T-cell (primary cell): Measurements from ENCODE around the gene FALEC. TPM values are rescaled to one million over a fixed set of nuclear protein-coding genes. Genes with fewer than 3 reads are reported as not detected.
"Not testable (repeated sequence)": the region's sequence is repeated elsewhere in the genome, so short reads cannot be mapped to it uniquely, and the experiment has no call there.

ENCODE experiments used
- ATAC-seq, 4 experiments: fragments of 200-7000 bp in 3 of 4; fragments of 150-1000 bp in 1 of 4; cut with Tn5 transposase; replicated peaks in 1 of 4; 1 replicate in 3 of 4; 2 replicates in 1 of 4; pipeline ENCODE4 v1.10.0; 2021; ENCODE audit warnings: moderate library complexity in 3 of 4, mild to moderate bottlenecking in 2 of 4, moderate number of reproducible peaks in 1 of 4
- CTCF ChIA-PET, 2 donors: fragments of 300-600 bp; sonication (Branson Sonifier 250); formaldehyde crosslinking; loops; one replicate each; lab custom pipeline; 2022; ENCODE audit warnings: antibody characterized with exemption in 2 of 2; lab: Charles Lee
- POLR2A ChIA-PET, 2 donors: fragments of 300-600 bp; sonication (Branson Sonifier 250); formaldehyde crosslinking; loops; one replicate each; lab custom pipeline; 2022; ENCODE audit warnings: antibody characterized with exemption in 2 of 2; lab: Charles Lee
- DNase-seq, 35 experiments: peaks; one replicate each; pipeline versions ENCODE4 v3.0.0 to v3.0.0-alpha.2; 2013 to 2023
- H3K27ac ChIP-seq: one replicate; pipeline ENCODE4 v1.5.1; 2013; ENCODE audit warnings: low read length
- H3K27me3 ChIP-seq, 2 experiments: replicated peaks in 1 of 2; 1 replicate in 1 of 2; 2 replicates in 1 of 2; pipeline versions ENCODE4 v1.6.1 to v1.7.0; 2013; ENCODE audit warnings: low read length in 1 of 2, mixed read lengths in 1 of 2; ENCODE audit not compliant: control insufficient read depth in 2 of 2, insufficient read depth in 2 of 2; ENCODE audit errors: extremely low read depth in 1 of 2
- H3K36me3 ChIP-seq, 2 donors: 1 replicate in 1 of 2; 2 replicates in 1 of 2; pipeline versions ENCODE4 v1.6.1 to v1.7.0; 2013; ENCODE audit warnings: low read length in 1 of 2; ENCODE audit not compliant: control insufficient read depth in 2 of 2, insufficient read depth in 1 of 2; ENCODE audit errors: extremely low read depth in 1 of 2
- H3K4me1 ChIP-seq, 2 experiments: 1 replicate in 1 of 2; 2 replicates in 1 of 2; pipeline versions ENCODE4 v1.6.1 to v1.7.0; 2013; ENCODE audit warnings: low read length in 2 of 2, mixed read lengths in 1 of 2; ENCODE audit not compliant: insufficient read depth in 2 of 2, control insufficient read depth in 1 of 2; ENCODE audit errors: extremely low read depth in 1 of 2
- H3K4me3 ChIP-seq, 2 donors: 1 replicate in 1 of 2; 2 replicates in 1 of 2; pipeline versions ENCODE4 v1.5.1 to v1.7.0; 2013; ENCODE audit warnings: mild to moderate bottlenecking in 2 of 2, low read length in 1 of 2, moderate library complexity in 1 of 2; ENCODE audit not compliant: control insufficient read depth in 1 of 2; ENCODE audit errors: extremely low read depth in 1 of 2
- H3K9me3 ChIP-seq: 2 replicates; pipeline ENCODE4 v1.7.0; 2013
- H3K27ac Mint-ChIP-seq, 2 donors: one replicate each; pipeline ENCODE4 v1.8.0; 2020 to 2021; ENCODE audit warnings: mild to moderate bottlenecking in 2 of 2, mixed read lengths in 2 of 2
- H3K27me3 Mint-ChIP-seq, 2 donors: one replicate each; pipeline ENCODE4 v1.8.0; 2021 to 2022; ENCODE audit warnings: mixed read lengths in 2 of 2
- H3K36me3 Mint-ChIP-seq: one replicate; pipeline ENCODE4 v1.8.0; 2021; ENCODE audit warnings: mixed read lengths
- H3K4me1 Mint-ChIP-seq, 3 donors: one replicate each; pipeline ENCODE4 v1.8.0; 2020 to 2022; ENCODE audit warnings: mixed read lengths in 3 of 3, mild to moderate bottlenecking in 1 of 3
- H3K4me3 Mint-ChIP-seq, 3 donors: one replicate each; pipeline ENCODE4 v1.8.0; 2020 to 2022; ENCODE audit warnings: mild to moderate bottlenecking in 3 of 3, mixed read lengths in 3 of 3, moderate library complexity in 3 of 3
- H3K9me3 Mint-ChIP-seq, 3 donors: one replicate each; pipeline ENCODE4 v1.8.0; 2020 to 2022; ENCODE audit warnings: mixed read lengths in 3 of 3
- WGBS: methylation state at CpG from one replicate; pipeline ENCODE4 v1.1.5; 2013; ENCODE audit warnings: missing lambda C conversion rate; ENCODE audit not compliant: insufficient coverage; 5-methylcytosine and 5-hydroxymethylcytosine counted together
- total RNA-seq, 35 experiments: library from RNA in 6 of 35; stranded (reverse) in 6 of 35; fragments of 120-200 nt in 1 of 35; gene quantifications; one replicate each; pipeline versions ENCODE4 v1.2.1 to v1.2.4 and lab custom pipeline; 2013 to 2026

The FALEC gene
- total RNA-seq, 5 donors from 2014 or later (not counting 1 experiment from before 2014, with no cell fraction given) = 0.49 to 0.85 (median 0.73) TPM; not detected in 2

DNA sequence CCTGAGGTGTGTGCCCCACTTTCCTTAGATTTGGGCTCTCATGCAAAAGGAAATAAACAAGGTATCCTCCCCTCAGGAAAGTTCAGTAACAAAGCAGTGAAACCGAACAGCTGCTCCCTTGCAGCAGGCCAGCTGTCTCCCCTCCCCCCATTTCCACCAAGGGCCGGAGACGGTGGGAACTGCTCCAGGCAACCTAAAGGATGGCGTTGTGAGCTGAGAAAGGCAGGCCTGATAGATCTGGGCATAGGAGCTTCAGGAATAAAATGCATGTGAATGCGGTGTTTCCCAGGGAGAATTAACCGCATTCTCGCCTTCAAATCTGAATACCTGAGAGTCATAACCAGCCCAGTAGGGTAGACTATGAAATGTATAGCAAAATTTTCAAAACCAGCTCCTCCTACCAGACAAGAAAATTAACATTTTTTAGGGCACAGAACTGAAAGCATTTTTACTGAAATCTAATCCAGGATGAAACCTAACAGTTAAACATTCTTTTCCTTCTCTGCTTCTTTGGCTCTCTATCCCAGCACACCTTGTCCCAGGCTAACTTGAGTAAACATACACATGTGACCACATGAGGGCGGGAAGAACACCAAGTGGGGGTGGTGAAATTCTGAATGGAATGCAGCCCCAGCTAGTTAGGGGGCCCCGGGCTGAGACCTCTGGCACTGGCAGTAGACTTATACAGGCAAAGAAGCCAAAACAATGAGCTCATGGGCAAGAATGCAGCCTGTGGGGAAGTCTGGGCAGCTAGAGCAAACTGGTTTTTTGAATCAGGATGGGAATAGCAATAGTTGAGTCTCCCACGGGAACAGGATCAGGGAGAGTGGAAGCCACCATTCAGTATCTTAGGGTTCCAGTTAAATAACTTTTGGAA is 52.4 kb downstream of the FALEC start:
- POLR2A ChIA-PET = interaction anchor here (0.6 to 2.3 kb wide), 13 partner anchors 9 to 408 kb away, joined by 3 to 26 read pairs (median 4); partner anchors contain the start of genes MCL1 (in 2 of the 2), ENSA (in 1 of the 2) and GOLPH3L (in 1 of the 2)
- H3K4me3 Mint-ChIP-seq = peak overlapping the region; percentile 82 to 95 (median 85)
- Histone ChIP-seq H3K9me3 (no peaks in the 10 kb centered on the region), H3K27me3 (no peaks in the 10 kb centered on the region), H3K4me1 (peaks cover 67 to 99% of the 10 kb centered on the region in 2 experiments), H3K4me3 (peak overlapping the region; percentile 51 to 60), H3K27ac (peak overlapping the region; percentile 84), H3K36me3 (peaks cover 0 to 25% of the 10 kb centered on the region in 2 donors)
- H3K36me3 Mint-ChIP-seq = peaks cover 19% of the 10 kb centered on the region
- 13% methylated on average over 3 of the region's 10 CpGs for WGBS
- H3K27me3 Mint-ChIP-seq = no peaks in the 10 kb centered on the region
- ATAC-seq = peak; percentile 14 to 27 (median 18)
- peaks cover 94 to 95% (median 95%) of the 10 kb centered on the region in 3 donors for H3K4me1 Mint-ChIP-seq
- CTCF ChIA-PET = interaction anchor here in 1 of 2 donors (0.5 to 3.0 kb wide), 5 partner anchors 8 to 576 kb away, joined by 3 to 13 read pairs (median 5); partner anchors contain the start of gene MCL1
- H3K9me3 Mint-ChIP-seq = no peaks in the 10 kb centered on the region
- peak overlapping the region; percentile 98 to 99 for H3K27ac Mint-ChIP-seq
- DNase-seq = peak in 11 of 35 experiments; percentile 25 to 60 (median 46)

- no peak for DNase-seq
- Histone ChIP-seq H3K9me3 (no peaks in the 10 kb centered on the region), H3K36me3 (peaks cover 0 to 32% of the 10 kb centered on the region in 2 donors), H3K4me1 (peaks cover 73 to 100% of the 10 kb centered on the region in 2 experiments), H3K27ac (peak overlapping the region; percentile 84), H3K4me3 (peak overlapping the region; percentile 51 to 60), H3K27me3 (no peaks in the 10 kb centered on the region)
- ChIA-PET CTCF (interaction anchor here in 1 of 2 donors (0.5 to 3.0 kb wide), 3 partner anchors 11 to 52 kb away, joined by 5 to 13 read pairs (median 11); partner anchors contain the start of gene MCL1), POLR2A (interaction anchor here (0.6 to 2.3 kb wide), 9 partner anchors 8 to 128 kb away, joined by 3 to 26 read pairs (median 4); partner anchors contain the start of genes MCL1 (in 2 of the 2), ENSA (in 1 of the 2) and GOLPH3L (in 1 of the 2))
- Mint-ChIP-seq H3K27me3 (no peaks in the 10 kb centered on the region), H3K27ac (peak overlapping the region; percentile 98 to 99), H3K9me3 (no peaks in the 10 kb centered on the region), H3K36me3 (peaks cover 25% of the 10 kb centered on the region), H3K4me3 (peak overlapping the region; percentile 82 to 95 (median 85)), H3K4me1 (peaks cover 94 to 95% (median 95%) of the 10 kb centered on the region in 3 donors)
- no peak for ATAC-seq
Measured at GRCh38 chr1:150568594-150568966, 53.0 kb downstream of the FALEC start.

- peak in 1 of 4 experiments; percentile 3 for ATAC-seq
Measured at GRCh38 chr1:150572918-150573647, 57.5 kb downstream of the FALEC start.

GRCh38 chr1:150573648-150574071 is 58.1 kb downstream of the FALEC start:
- peaks cover 56 to 66% of the 10 kb centered on the region in 2 experiments for H3K4me1 ChIP-seq
- peak overlapping the region; percentile 35 to 77 for H3K4me3 ChIP-seq
- H3K9me3 Mint-ChIP-seq, H3K9me3 ChIP-seq, H3K27me3 Mint-ChIP-seq, H3K27me3 ChIP-seq: not testable (repeated sequence)
- peaks cover 74% of the 10 kb centered on the region for H3K36me3 Mint-ChIP-seq
- H3K4me3 Mint-ChIP-seq = peak overlapping the region; percentile 95 to 100 (median 99)
- 15% methylated on average over 7 of the region's 13 CpGs for WGBS
- peak overlapping the region; percentile 84 for H3K27ac ChIP-seq
- ChIA-PET POLR2A (interaction anchor here (0.6 to 11.0 kb wide), 4 partner anchors 10 to 123 kb away, joined by 4 to 255 read pairs (median 60); partner anchors contain the start of genes ENSA (in 1 of the 2) and GOLPH3L (in 1 of the 2)), CTCF (interaction anchor here in 1 of 2 donors (12.6 kb wide), 1 partner anchor 11 kb away, joined by 170 read pairs; no protein-coding TSS in a partner anchor)
- peak in 2 of 35 experiments; percentile 26 to 32 for DNase-seq
- peaks cover 66 to 71% (median 68%) of the 10 kb centered on the region in 3 donors for H3K4me1 Mint-ChIP-seq
- ATAC-seq = peak in 1 of 4 experiments; percentile 12
- H3K27ac Mint-ChIP-seq = peak overlapping the region; percentile 98 to 99
- H3K36me3 ChIP-seq = peaks cover 4 to 79% of the 10 kb centered on the region in 2 donors

More at GRCh38 chr1:150572918-150573647, 57.5 kb downstream of the FALEC start:
- Histone ChIP-seq H3K27ac (peak overlapping the region; percentile 84), H3K9me3 (no peaks in the 10 kb centered on the region), H3K4me1 (peaks cover 61 to 72% of the 10 kb centered on the region in 2 experiments), H3K36me3 (peaks cover 4 to 73% of the 10 kb centered on the region in 2 donors), H3K4me3 (peak overlapping the region; percentile 40 to 77), H3K27me3 (no peaks in the 10 kb centered on the region)
- H3K27me3 Mint-ChIP-seq = no peaks in the 10 kb centered on the region
- WGBS = no CpG with 5 or more reads among the region's 4 CpGs
- CTCF ChIA-PET = interaction anchor here (0.7 to 12.6 kb wide), 3 partner anchors 11 to 484 kb away, joined by 3 to 170 read pairs (median 5); no protein-coding TSS in a partner anchor
- H3K4me1 Mint-ChIP-seq = peaks cover 71 to 77% (median 74%) of the 10 kb centered on the region in 3 donors
- peak overlapping the region; percentile 98 to 99 for H3K27ac Mint-ChIP-seq
- peaks cover 68% of the 10 kb centered on the region for H3K36me3 Mint-ChIP-seq
- peak in 1 of 35 experiments; percentile 35 for DNase-seq
- peak overlapping the region; percentile 95 to 100 (median 99) for H3K4me3 Mint-ChIP-seq
- no peaks in the 10 kb centered on the region for H3K9me3 Mint-ChIP-seq
- POLR2A ChIA-PET = interaction anchor here (0.7 to 11.0 kb wide), 5 partner anchors 9 to 124 kb away, joined by 3 to 255 read pairs (median 11); partner anchors contain the start of gene ENSA (in 1 of the 2)

DNA sequence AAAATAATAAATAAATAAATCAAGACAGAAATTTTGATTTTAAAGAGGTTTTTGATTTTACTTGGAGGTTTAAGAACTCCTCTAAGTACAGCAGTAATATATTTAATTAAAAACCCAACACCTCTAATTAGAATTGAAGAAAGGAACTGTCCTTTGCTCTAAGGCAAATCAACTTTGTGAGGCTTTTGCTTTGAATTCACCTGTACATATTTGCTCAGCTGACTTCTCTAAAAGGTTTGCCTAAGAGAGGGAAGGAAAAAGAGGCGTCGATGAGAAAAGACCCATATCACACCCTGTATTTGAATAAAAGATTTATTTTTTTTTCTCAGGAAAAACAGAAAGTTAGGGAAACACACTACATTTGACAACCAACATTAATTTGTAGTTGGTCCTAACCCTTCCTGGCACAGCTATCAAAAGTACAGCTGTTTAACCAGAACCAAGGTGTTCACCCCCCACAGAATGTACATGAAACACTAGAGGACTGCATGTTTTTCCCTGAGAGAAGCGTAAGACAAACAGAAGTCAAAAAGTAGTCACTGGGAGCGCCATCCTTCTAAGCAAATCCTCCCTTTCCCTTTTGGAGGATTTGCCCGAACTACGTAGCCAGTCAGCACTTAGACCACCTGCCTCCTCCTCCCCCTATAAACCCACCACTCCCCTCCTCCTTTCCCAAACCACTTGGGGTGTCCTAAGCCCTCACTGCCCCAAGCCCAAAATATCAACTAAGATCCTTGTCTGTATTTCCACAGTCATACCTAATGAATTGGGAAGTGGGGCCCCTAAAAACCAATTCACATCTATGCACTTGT is 58.9 kb downstream of the FALEC start:
- peak overlapping the region; percentile 96 to 98 for H3K27ac Mint-ChIP-seq
- peak overlapping the region; percentile 95 to 100 (median 99) for H3K4me3 Mint-ChIP-seq
- H3K27me3 ChIP-seq = no peaks in the 10 kb centered on the region
- H3K27me3 Mint-ChIP-seq = no peaks in the 10 kb centered on the region
- H3K36me3 ChIP-seq = peaks cover 4 to 81% of the 10 kb centered on the region in 2 donors
- peaks cover 57 to 63% (median 60%) of the 10 kb centered on the region in 3 donors for H3K4me1 Mint-ChIP-seq
- peaks cover 50 to 58% of the 10 kb centered on the region in 2 experiments for H3K4me1 ChIP-seq
- H3K9me3 ChIP-seq = no peaks in the 10 kb centered on the region
- H3K36me3 Mint-ChIP-seq = peaks cover 80% of the 10 kb centered on the region
- CTCF ChIA-PET = interaction anchor here (0.9 to 12.6 kb wide), 3 partner anchors 8 to 14 kb away, joined by 4 to 170 read pairs (median 8); no protein-coding TSS in a partner anchor
- POLR2A ChIA-PET = interaction anchor here (0.5 to 11.0 kb wide), 7 partner anchors 10 to 142 kb away, joined by 3 to 255 read pairs (median 6); partner anchors contain the start of genes ENSA (in 1 of the 2) and GOLPH3L (in 1 of the 2)
- H3K27ac ChIP-seq = peak overlapping the region; percentile 82
- H3K9me3 Mint-ChIP-seq = no peaks in the 10 kb centered on the region
- peak overlapping the region; percentile 42 to 77 for H3K4me3 ChIP-seq
- ATAC-seq (no peak), DNase-seq (peak in 1 of 35 experiments; percentile 39)
- WGBS = 8% methylated on average over 4 of the region's 6 CpGs
